GM12878 (cell line): ENCODE data around the gene MAB21L3. TPM values are rescaled to one million over a fixed set of nuclear protein-coding genes. Genes with fewer than 3 reads are reported as not detected.

Experiments
- ASH2L ChIP-seq: fragments of 300-600, 200-600 bp; sonication (generic); IDR thresholded peaks from 2 replicates; pipeline ENCODE4 v1.6.1; 2017; ENCODE audit warnings: low read depth, mild to moderate bottlenecking, borderline replicate concordance
- CBX3 ChIP-seq: fragments of 200-600 bp; sonication (generic); IDR thresholded peaks from 2 replicates; pipeline ENCODE4 v1.6.1; 2016; ENCODE audit warnings: low read depth, borderline replicate concordance
- CHD2 ChIP-seq: IDR thresholded peaks from 2 replicates; pipeline ENCODE4 v1.6.1; 2011; ENCODE audit warnings: low read depth, low read length, improper control_type of control experiment, borderline replicate concordance
- CREB1 ChIP-seq: IDR thresholded peaks from 2 replicates; pipeline ENCODE4 v1.6.1; 2012; ENCODE audit warnings: low read depth, mild to moderate bottlenecking, inconsistent platforms
- HDAC2 ChIP-seq: fragments of 200-600 bp; sonication (generic); IDR thresholded peaks from 2 replicates; pipeline ENCODE4 v1.6.1; 2017
- KLF5 ChIP-seq: fragments of 450-650 bp; IDR thresholded peaks from 2 replicates; pipeline ENCODE4 v1.6.1; 2014; ENCODE audit warnings: mild to moderate bottlenecking; ENCODE audit not compliant: partially characterized antibody
- MXI1 ChIP-seq: fragments of 150-350 bp; IDR thresholded peaks from 2 replicates; pipeline ENCODE4 v1.6.1; 2011; ENCODE audit warnings: low read depth, mild to moderate bottlenecking, inconsistent platforms, low read length, improper control_type of control experiment
- PML ChIP-seq: IDR thresholded peaks from 2 replicates; pipeline ENCODE4 v1.6.1; 2012; ENCODE audit warnings: low read length, inconsistent platforms
- RB1 ChIP-seq: fragments of 450-650 bp; formaldehyde crosslinking; IDR thresholded peaks from 2 replicates; pipeline ENCODE4 v1.6.1; 2017; ENCODE audit warnings: mild to moderate bottlenecking, borderline replicate concordance
- RELB ChIP-seq: fragments of 450-650 bp; IDR thresholded peaks from 2 replicates; pipeline ENCODE4 v1.6.1; 2017; ENCODE audit warnings: low read depth, mild to moderate bottlenecking, moderate library complexity
- SRF ChIP-seq, 2 experiments: IDR thresholded peaks; 2 replicates each; pipeline ENCODE4 v1.6.1; 2011; ENCODE audit warnings: low read depth in 2 of 2, low read length in 2 of 2, mild to moderate bottlenecking in 1 of 2, moderate library complexity in 1 of 2
- TARDBP ChIP-seq: IDR thresholded peaks from 2 replicates; pipeline ENCODE4 v1.6.1; 2016; ENCODE audit warnings: borderline replicate concordance
- TCF3 ChIP-seq: IDR thresholded peaks from 2 replicates; pipeline ENCODE4 v1.6.1; 2012; ENCODE audit warnings: low read depth, mild to moderate bottlenecking, low read length, borderline replicate concordance; ENCODE audit not compliant: insufficient read depth
- ZBED1 ChIP-seq: IDR thresholded peaks from 2 replicates; pipeline ENCODE4 v1.6.1; 2016; ENCODE audit warnings: borderline replicate concordance
- ZNF217 ChIP-seq: fragments of 450-650 bp; IDR thresholded peaks from 2 replicates; pipeline ENCODE4 v1.6.1; 2017; ENCODE audit warnings: antibody characterized with exemption, mild to moderate bottlenecking
- ZNF274 ChIP-seq: IDR thresholded peaks from one replicate; pipeline ENCODE4 v1.8.0; 2011; ENCODE audit not compliant: insufficient read length, insufficient read depth
- polyA plus RNA-seq, 11 experiments: library from polyadenylated mRNA; depleted of rRNA in 4 of 11; unstranded in 6 of 11; stranded (reverse) in 5 of 11; fragments of >200 nt; fragmentation: Nextera tagmentation in 4 of 11; fragmentation: Illumina TruSeq in 1 of 11; extraction: Ambion mirVana in 4 of 11; extraction: Trizol in 1 of 11; gene quantifications; 1 replicate in 1 of 11; 2 replicates in 10 of 11; pipeline versions ENCODE4 v1.2.1 to v1.2.3, GENCODE V29; 2011 to 2016; ENCODE audit warnings: inconsistent platforms in 2 of 11, missing spikeins in 2 of 11, low read depth in 1 of 11
- total RNA-seq, 4 experiments: library from RNA; depleted of rRNA in 3 of 4; stranded (reverse); fragments of >200 nt in 3 of 4; fragmentation: Illumina TruSeq in 1 of 4; extraction: Trizol in 1 of 4; gene quantifications; 2 replicates each; pipeline versions ENCODE4 v1.2.1 to v1.2.3, GENCODE V29; 2013 to 2021
- TF ChIP-seq, protein P1 (sequence below): fragments of 450-650 bp; IDR thresholded peaks from 2 replicates; pipeline ENCODE4 v1.6.1; 2016; ENCODE audit warnings: mild to moderate bottlenecking
- TF ChIP-seq, protein P2 (sequence below): IDR thresholded peaks from 2 replicates; pipeline ENCODE4 v1.6.1; 2012; ENCODE audit warnings: mild to moderate bottlenecking, low read depth, low read length

The MAB21L3 gene
- total and polyA plus RNA-seq, 10 of the 15 experiments (the other 5 are each of a cell fraction or from before 2014, with no cell fraction given), result 0.18 to 18.6 (median 1.3) TPM

DNA sequence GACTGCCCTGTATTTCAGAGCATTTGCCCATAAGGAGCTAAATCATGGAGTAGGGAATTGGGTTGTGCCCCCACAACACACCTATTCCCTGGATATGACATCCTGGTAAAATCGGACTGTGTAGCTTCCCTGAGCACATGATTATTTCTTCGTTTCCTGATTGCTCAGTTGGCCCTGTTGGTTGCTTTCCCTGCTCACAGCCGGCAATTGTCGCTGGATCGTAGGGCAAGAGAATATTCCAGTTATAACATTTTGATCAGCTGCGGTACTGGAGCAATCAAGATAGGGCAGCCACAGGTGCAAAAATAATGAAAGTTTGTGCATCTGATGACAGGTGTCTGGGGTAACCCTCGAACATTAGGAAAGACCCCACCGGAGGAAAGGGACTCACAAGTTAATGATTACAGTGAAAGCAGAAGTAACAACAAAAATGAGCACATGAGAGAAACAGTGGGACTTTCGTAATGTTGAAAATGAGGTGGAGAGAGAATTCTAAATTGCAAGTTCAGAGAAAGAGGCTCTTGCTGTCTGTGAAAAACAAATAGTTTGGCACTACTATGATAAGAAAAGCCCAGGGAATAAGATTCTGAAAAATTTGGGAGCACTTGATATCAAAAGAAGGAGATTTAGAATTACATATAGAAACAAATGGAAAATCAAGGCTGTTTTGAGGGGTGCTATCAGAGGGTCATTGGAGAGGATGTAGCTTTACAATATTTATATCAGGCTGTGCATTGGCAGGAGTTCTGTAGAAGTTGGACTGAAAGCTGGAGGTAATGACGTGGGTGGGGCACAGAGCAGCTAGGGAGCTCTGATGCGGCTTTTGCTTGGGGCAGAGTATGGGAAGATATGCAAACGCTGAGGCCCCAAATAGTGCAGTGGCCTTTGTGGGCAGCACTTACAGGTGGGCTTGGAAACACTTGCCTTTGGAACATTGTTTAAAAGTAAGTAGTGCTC lies at the start of gene MAB21L3 (continued):
- TF ChIP-seq, protein P1, sequence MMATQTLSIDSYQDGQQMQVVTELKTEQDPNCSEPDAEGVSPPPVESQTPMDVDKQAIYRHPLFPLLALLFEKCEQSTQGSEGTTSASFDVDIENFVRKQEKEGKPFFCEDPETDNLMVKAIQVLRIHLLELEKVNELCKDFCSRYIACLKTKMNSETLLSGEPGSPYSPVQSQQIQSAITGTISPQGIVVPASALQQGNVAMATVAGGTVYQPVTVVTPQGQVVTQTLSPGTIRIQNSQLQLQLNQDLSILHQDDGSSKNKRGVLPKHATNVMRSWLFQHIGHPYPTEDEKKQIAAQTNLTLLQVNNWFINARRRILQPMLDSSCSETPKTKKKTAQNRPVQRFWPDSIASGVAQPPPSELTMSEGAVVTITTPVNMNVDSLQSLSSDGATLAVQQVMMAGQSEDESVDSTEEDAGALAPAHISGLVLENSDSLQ, result no peak
- TF ChIP-seq MXI1, result no peak
- peak; percentile 84 for TF ChIP-seq RELB
- no peak for TF ChIP-seq HDAC2
- TF ChIP-seq KLF5, result no peak
- no peak for TF ChIP-seq ZNF217
- TF ChIP-seq CHD2, result no peak
- TF ChIP-seq PML, result no peak
- TF ChIP-seq ZBED1, result no peak
- no peak for TF ChIP-seq CBX3
- no peak for TF ChIP-seq ZNF274
- TF ChIP-seq RB1, result no peak; the same call in 1 of the 2 replicates
- TF ChIP-seq, protein P2, sequence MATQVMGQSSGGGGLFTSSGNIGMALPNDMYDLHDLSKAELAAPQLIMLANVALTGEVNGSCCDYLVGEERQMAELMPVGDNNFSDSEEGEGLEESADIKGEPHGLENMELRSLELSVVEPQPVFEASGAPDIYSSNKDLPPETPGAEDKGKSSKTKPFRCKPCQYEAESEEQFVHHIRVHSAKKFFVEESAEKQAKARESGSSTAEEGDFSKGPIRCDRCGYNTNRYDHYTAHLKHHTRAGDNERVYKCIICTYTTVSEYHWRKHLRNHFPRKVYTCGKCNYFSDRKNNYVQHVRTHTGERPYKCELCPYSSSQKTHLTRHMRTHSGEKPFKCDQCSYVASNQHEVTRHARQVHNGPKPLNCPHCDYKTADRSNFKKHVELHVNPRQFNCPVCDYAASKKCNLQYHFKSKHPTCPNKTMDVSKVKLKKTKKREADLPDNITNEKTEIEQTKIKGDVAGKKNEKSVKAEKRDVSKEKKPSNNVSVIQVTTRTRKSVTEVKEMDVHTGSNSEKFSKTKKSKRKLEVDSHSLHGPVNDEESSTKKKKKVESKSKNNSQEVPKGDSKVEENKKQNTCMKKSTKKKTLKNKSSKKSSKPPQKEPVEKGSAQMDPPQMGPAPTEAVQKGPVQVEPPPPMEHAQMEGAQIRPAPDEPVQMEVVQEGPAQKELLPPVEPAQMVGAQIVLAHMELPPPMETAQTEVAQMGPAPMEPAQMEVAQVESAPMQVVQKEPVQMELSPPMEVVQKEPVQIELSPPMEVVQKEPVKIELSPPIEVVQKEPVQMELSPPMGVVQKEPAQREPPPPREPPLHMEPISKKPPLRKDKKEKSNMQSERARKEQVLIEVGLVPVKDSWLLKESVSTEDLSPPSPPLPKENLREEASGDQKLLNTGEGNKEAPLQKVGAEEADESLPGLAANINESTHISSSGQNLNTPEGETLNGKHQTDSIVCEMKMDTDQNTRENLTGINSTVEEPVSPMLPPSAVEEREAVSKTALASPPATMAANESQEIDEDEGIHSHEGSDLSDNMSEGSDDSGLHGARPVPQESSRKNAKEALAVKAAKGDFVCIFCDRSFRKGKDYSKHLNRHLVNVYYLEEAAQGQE, result no peak
- no peak for TF ChIP-seq TCF3
- no peak for TF ChIP-seq TARDBP
- TF ChIP-seq SRF (IDR thresholded peaks at IDR 0.05; ENCODE audit: low read depth in 2 of 2, low read length in 2 of 2), result no peak
- no peak for TF ChIP-seq ASH2L
- TF ChIP-seq CREB1, result 0 out of 2 replicates have a peak, but pooled peaks have one; percentile 26
